ENCODE measurements around the gene JOSD1.

The JOSD1 gene

GRCh38 chr22:38741576-38741975 lies 40.8 kb upstream of the JOSD1 start:
- Histone ChIP-seq H4K20me1 (ENCODE audit: insufficient read depth, low read length) (no peaks in the 10 kb centered on the region), H3K4me2 (ENCODE audit: low read depth, low read length) (no peak overlapping the region), H3K4me1 (ENCODE audit: low read length) (no peaks in the 10 kb centered on the region), H3K79me2 (ENCODE audit: low read length) (peaks cover 61% of the 10 kb centered on the region), H3K36me3 (replicated peaks; ENCODE audit: insufficient read depth, low read length) (peaks cover 34% of the 10 kb centered on the region), H3K9me3 (replicated peaks; ENCODE audit: insufficient read depth, low read length) (no peaks in the 10 kb centered on the region), H3F3A (ENCODE audit: insufficient read depth, low read length) (peaks cover 40% of the 10 kb centered on the region), H3K9ac (ENCODE audit: low read length) (no peak overlapping the region), H3K27ac (ENCODE audit: low read length) (no peak overlapping the region), H3K27me3 (replicated peaks; ENCODE audit: insufficient read depth, low read length) (no peaks in the 10 kb centered on the region), H3K4me3 (ENCODE audit: low read length) (no peak overlapping the region), H3K9me2 (replicated peaks; ENCODE audit: insufficient read depth, low read length) (no peaks in the 10 kb centered on the region), H2AFZ (ENCODE audit: low read length) (no peak overlapping the region)
- TF ChIP-seq EZH2 (optimal IDR thresholded peaks at IDR 0.05; ENCODE audit: low read depth, low read length) (no peak), EZH2phosphoT487 (IDR thresholded peaks at IDR 0.05; ENCODE audit: low read length) (no peak), CTCF (IDR thresholded peaks at IDR 0.05; ENCODE audit: low read length) (no peak)
- no peak for DNase-seq

GRCh38 chr22:38741166-38741565 lies 40.4 kb upstream of the JOSD1 start:
- no peaks in the 10 kb centered on the region for H4K20me1 ChIP-seq (ENCODE audit: insufficient read depth, low read length)

GRCh38 chr22:38740754-38741153 lies 40.0 kb upstream of the JOSD1 start:
- Histone ChIP-seq H3K4me1 (ENCODE audit: low read length) (peaks cover 2% of the 10 kb centered on the region; the same call in 1 of the 2 replicates), H3K36me3 (replicated peaks; ENCODE audit: insufficient read depth, low read length) (peaks cover 33% of the 10 kb centered on the region), H3K9me2 (replicated peaks; ENCODE audit: insufficient read depth, low read length) (no peaks in the 10 kb centered on the region), H3K9ac (ENCODE audit: low read length) (no peak overlapping the region), H4K20me1 (ENCODE audit: insufficient read depth, low read length) (no peaks in the 10 kb centered on the region), H3K27ac (ENCODE audit: low read length) (no peak overlapping the region), H3K4me2 (ENCODE audit: low read depth, low read length) (no peak overlapping the region), H3F3A (ENCODE audit: insufficient read depth, low read length) (peaks cover 43% of the 10 kb centered on the region), H2AFZ (ENCODE audit: low read length) (no peak overlapping the region), H3K9me3 (replicated peaks; ENCODE audit: insufficient read depth, low read length) (no peaks in the 10 kb centered on the region), H3K4me3 (ENCODE audit: low read length) (no peak overlapping the region), H3K27me3 (replicated peaks; ENCODE audit: insufficient read depth, low read length) (no peaks in the 10 kb centered on the region), H3K79me2 (ENCODE audit: low read length) (peaks cover 56% of the 10 kb centered on the region)
- DNase-seq = no peak
- TF ChIP-seq EZH2phosphoT487 (IDR thresholded peaks at IDR 0.05; ENCODE audit: low read length) (no peak), EZH2 (optimal IDR thresholded peaks at IDR 0.05; ENCODE audit: low read depth, low read length) (no peak), CTCF (IDR thresholded peaks at IDR 0.05; ENCODE audit: low read length) (no peak)

More at GRCh38 chr22:38741166-38741565, 40.4 kb upstream of the JOSD1 start:
- H3K4me1 ChIP-seq (ENCODE audit: low read length) = no peaks in the 10 kb centered on the region
- no peak for TF ChIP-seq EZH2 (optimal IDR thresholded peaks at IDR 0.05; ENCODE audit: low read depth, low read length)
- no peak for TF ChIP-seq EZH2phosphoT487 (IDR thresholded peaks at IDR 0.05; ENCODE audit: low read length)
- TF ChIP-seq CTCF (IDR thresholded peaks at IDR 0.05; ENCODE audit: low read length) = no peak
- H3K9ac ChIP-seq (ENCODE audit: low read length) = no peak overlapping the region
- peaks cover 43% of the 10 kb centered on the region for H3F3A ChIP-seq (ENCODE audit: insufficient read depth, low read length)
- H3K27ac ChIP-seq (ENCODE audit: low read length) = no peak overlapping the region
- no peaks in the 10 kb centered on the region for H3K9me2 ChIP-seq (replicated peaks; ENCODE audit: insufficient read depth, low read length)
- no peaks in the 10 kb centered on the region for H3K27me3 ChIP-seq (replicated peaks; ENCODE audit: insufficient read depth, low read length)
- DNase-seq = no peak
- H3K4me3 ChIP-seq (ENCODE audit: low read length) = no peak overlapping the region
- no peaks in the 10 kb centered on the region for H3K9me3 ChIP-seq (replicated peaks; ENCODE audit: insufficient read depth, low read length)
- peaks cover 34% of the 10 kb centered on the region for H3K36me3 ChIP-seq (replicated peaks; ENCODE audit: insufficient read depth, low read length)
- no peak overlapping the region for H2AFZ ChIP-seq (ENCODE audit: low read length)
- peaks cover 57% of the 10 kb centered on the region for H3K79me2 ChIP-seq (ENCODE audit: low read length)
- no peak overlapping the region for H3K4me2 ChIP-seq (ENCODE audit: low read depth, low read length)

Data from MM.1S (cell line).